T-helper 2 cell treated with Interferon-gamma antibody and Interleukin-4, amounts not matched to agents 100 ng/mL and 5 ng/mL, for 36 hours (primary cell): ENCODE data around the gene HDAC6. TPM values are rescaled to one million over a fixed set of nuclear protein-coding genes. Genes with fewer than 3 reads are reported as not detected.

ENCODE experiments used
- intact Hi-C: fragments of 100-400 bp; cut with micrococcal nuclease; formaldehyde crosslinking; loops from one replicate; pipeline ENCODE4 v1.15.1; 2023
- total RNA-seq: library from RNA; stranded (reverse); gene quantifications from 2 replicates; pipeline ENCODE4 v1.2.3, GENCODE V29; 2022

Gene HDAC6
- total RNA-seq, 1 donor from 2014 or later = 92.1 TPM

- intact Hi-C loops = loop anchor here (5.0 kb wide), 1 partner anchor 50 kb away; no protein-coding TSS in a partner anchor
These were observed 14.1 kb upstream of the HDAC6 start for GRCh38 chrX:48787505-48788443.

- intact Hi-C loops = loop anchor here (5.0 kb wide), 1 partner anchor 52 kb away; no protein-coding TSS in a partner anchor
These were observed 12.3 kb upstream of the HDAC6 start for GRCh38 chrX:48789366-48790220.

DNA sequence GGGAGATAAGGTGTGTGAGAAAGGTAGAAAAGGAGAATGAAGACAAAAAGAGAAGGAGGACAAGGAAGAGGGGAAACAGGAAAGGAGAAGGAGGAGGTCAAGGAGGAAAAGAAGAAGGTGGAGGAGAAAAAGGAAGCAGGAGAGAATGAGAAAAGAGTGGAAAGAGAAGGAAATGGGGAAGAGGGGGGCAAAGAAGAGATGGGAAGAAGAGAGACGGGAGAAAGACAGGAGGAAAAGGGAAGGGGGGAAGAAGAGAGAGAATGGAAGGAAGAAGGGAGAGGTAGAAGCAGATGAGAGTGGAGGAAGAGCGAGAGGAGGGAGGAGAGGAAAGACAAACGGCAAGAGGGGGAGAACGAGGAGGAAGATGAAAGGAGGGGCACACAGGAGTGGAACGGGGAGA lies 11.4 kb upstream of the HDAC6 start:
- intact Hi-C loops = no loop called here

DNA sequence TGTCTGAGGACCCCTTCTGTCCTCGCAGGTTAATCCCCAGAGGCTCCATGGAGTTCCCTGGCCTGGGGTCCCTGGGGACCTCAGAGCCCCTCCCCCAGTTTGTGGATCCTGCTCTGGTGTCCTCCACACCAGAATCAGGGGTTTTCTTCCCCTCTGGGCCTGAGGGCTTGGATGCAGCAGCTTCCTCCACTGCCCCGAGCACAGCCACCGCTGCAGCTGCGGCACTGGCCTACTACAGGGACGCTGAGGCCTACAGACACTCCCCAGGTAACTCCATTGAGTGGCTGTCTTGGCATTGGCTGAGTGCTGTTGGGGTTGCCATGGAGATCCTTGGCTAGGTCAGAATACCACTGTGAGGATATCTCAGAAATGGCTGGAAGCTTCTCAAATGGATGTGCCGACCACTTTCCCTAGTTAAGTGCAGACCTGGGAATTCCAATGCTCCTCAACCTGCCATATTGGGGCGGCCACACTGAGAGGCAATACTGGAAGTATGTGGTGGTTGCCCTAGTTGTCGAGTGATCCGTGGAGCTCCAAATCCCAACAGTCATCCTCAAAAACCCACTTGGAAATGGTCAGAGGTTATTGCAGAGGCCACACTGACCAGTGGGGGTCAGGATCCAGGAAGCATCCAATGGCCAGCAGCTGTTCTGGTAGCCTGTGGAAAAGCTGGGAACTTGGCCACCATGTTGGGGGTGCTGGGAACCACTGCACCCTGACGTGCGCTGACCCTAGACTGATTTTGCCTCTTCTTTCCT lies 10.6 kb upstream of the HDAC6 start:
- intact Hi-C loops = no loop called here

DNA sequence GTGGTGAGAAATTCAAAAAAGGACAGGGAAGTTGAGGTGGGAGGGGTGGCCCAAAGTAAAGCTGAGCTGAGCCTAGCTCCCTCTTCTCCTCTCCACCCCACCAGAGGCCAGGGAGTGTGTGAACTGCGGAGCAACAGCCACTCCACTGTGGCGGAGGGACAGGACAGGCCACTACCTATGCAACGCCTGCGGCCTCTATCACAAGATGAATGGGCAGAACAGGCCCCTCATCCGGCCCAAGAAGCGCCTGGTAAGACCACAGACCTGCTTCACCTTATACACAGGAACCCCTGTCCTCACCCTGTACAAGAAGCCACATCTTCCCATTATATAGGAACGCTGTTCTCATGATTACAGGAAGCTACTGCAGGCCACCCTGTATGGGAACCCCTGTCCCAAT lies 9.6 kb upstream of the HDAC6 start:
- intact Hi-C loops = no loop called here

DNA sequence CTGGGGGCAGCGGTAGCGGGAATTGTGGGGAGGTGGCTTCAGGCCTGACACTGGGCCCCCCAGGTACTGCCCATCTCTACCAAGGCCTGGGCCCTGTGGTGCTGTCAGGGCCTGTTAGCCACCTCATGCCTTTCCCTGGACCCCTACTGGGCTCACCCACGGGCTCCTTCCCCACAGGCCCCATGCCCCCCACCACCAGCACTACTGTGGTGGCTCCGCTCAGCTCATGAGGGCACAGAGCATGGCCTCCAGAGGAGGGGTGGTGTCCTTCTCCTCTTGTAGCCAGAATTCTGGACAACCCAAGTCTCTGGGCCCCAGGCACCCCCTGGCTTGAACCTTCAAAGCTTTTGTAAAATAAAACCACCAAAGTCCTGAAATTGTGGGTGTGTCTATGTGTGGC lies 7.9 kb upstream of the HDAC6 start:
- intact Hi-C loops = no loop called here

DNA sequence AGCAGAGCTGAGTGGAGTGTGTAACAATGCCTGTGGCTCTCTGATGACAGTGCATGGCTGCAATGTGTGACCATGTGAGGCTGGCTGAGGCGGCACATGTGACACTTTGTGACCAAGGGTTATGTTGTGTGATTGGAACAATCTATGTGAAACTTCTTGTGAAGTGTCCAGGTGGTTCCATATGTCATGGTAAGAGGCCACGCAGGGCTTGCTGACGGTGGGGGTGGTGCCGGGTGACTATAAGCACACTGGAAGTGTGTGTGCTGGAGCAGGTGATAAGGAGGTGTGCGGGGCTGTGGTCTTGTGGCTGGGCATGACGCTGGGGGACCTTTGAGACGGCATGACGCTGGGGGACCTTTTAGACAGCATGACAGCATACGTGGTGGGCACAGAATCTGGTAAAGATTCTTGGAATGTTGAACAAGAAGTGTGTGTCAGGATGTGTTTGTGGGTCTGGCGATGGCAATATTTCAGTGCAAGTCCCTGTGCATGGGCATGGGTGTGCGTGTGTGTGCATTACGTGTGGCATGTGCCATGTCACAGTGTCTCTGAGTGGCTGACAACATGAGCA lies 7.4 kb upstream of the HDAC6 start:
- intact Hi-C loops = no loop called here

DNA sequence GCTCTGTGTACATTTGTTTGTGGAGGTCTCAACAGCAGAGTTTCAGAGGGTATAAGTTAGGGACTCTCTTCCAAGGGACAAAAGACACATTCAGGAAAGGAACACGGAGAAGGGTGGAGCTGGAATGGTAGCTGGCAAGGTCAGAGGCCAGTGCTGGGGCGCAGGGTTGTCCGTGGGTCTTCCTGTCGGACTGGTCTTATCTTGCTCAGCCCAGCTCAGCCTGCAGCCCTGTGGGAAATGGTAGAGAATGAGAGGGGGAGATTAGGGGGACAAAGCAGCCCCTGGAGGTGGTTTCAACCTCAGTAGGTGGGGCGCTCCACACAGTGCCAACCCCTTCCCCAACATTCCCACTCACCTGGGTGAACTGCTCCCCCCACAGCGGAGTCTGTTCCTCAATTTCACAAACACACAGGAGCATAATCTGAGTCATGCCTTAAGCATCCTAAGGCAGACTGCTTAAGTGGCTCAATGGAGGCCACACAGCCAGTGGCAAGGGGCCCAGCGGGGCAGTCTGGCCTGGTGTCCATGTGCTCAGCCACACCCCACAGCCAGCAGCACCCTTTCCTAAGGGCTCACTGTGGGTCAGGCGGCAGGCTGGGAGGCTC lies 6.9 kb upstream of the HDAC6 start:
- intact Hi-C loops = no loop called here

- intact Hi-C loops = no loop called here
These were observed 3.5 kb upstream of the HDAC6 start for GRCh38 chrX:48798318-48798717.

DNA sequence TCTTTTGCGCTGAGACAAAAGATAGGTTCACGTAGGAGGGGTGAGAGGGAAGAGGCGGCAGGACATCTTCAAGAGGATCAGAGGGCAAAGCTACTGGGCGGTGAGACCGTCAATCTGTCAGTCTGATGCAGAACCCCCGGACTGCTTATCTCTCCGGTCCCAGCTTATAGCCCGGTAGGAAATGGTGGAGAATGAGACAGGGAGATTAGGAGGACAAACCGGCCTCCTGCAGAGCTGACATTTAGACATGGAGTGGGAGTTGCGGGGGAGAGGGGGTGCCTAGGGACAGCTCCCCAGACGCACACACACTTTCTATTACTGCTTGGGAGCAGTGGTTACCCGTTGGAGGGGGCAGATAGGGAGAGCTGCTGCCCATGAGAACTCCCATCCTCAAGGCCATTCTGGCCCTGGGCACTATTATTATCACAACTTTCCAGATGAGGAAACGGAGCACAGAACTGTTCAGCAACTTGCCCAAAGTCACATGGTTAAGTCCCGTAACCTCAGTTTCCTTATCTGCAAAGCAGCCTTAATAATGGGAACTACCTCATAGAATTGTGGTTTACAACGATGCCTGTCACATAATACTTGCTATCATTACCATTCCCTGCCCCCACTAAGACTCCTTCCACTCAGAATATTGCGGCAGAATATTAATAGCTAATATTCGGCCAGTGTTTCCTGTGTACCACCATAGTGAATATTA lies 1.1 kb upstream of the HDAC6 start:
- intact Hi-C loops = loop anchor here (1.0 to 10.0 kb wide), 11 partner anchors 63 to 1148 kb away; partner anchors contain the start of genes ELK1, FTSJ1, GPKOW and PIM2

- intact Hi-C loops = loop anchor here (1.0 to 10.0 kb wide), 4 partner anchors 95 to 1150 kb away; partner anchors contain the start of genes ELK1, GPKOW, PQBP1 and SUV39H1
These were observed 430 bp downstream of the HDAC6 start for GRCh38 chrX:48802089-48802904.

- intact Hi-C loops = loop anchor here (1.0 to 10.0 kb wide), 4 partner anchors 94 to 1151 kb away; partner anchors contain the start of genes ELK1, GPKOW, PQBP1 and SUV39H1
These were observed 986 bp downstream of the HDAC6 start for GRCh38 chrX:48802905-48803200.

DNA sequence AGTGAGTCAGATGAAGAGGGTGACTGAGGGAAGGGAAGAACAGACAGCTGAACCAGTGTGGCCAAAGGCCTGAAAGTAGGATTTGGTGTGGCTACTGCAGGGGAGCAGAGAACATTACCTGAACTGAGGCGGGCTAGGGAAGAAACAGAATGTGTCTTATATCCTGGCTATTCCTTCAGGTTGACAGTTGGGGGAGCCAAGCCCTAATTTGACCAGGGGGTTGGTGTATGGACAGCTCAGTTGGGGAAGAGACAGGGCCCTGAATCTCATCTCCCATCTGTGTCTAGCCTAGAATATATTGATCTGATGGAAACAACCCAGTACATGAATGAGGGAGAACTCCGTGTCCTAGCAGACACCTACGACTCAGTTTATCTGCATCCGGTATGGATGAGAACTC lies 4.2 kb downstream of the HDAC6 start:
- intact Hi-C loops = loop anchor here (10.0 kb wide), 1 partner anchor 319 kb away; the partner anchor contains the start of gene GPKOW

DNA sequence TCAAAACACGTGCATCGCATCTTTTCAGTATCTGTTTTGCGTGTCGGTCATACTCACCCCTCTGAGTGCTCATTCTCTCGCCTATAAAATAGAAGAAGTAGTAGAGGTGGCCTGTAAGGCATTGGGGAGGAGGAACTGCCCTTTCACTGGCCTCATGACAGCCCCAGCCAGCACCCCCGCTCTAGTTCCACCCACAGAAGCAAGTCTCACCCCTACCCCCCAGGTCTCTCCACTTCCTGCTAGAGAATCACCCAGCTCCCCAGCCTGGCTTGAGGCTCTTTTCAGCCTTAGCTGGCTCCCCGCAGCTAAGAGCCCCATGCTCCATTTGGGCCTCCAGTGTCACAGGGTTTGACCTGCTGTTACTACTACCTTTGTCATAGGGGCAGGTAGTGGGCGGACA lies 11.8 kb downstream of the HDAC6 start:
- intact Hi-C loops = no loop called here

DNA sequence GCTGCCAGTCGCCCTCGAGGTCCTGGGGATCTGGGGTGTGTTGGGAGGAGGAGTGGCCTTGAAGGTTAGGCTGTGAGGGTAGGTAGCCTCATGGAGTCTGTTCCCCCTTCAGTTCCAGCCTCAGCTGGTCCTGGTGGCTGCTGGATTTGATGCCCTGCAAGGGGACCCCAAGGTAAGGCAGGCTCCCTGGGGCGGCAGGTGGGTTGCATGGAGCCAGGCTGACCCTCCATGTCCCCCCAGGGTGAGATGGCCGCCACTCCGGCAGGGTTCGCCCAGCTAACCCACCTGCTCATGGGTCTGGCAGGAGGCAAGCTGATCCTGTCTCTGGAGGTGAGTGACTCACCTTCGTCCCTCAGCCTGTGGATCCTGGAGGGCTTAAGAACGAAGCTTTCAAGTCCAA lies 12.9 kb downstream of the HDAC6 start:
- intact Hi-C loops = no loop called here

- intact Hi-C loops = no loop called here
These were observed 13.4 kb downstream of the HDAC6 start for GRCh38 chrX:48815266-48815665.

- intact Hi-C loops = no loop called here
These were observed 14.3 kb downstream of the HDAC6 start for GRCh38 chrX:48816014-48816810.

- intact Hi-C loops = no loop called here
These were observed 16.2 kb downstream of the HDAC6 start for GRCh38 chrX:48818098-48818497.
